Measurements from ENCODE around the gene MDFI.

The MDFI gene

GRCh38 chr6:41690541-41691330, 52.5 kb downstream of the MDFI start:
- DNase-seq = no peak

DNA sequence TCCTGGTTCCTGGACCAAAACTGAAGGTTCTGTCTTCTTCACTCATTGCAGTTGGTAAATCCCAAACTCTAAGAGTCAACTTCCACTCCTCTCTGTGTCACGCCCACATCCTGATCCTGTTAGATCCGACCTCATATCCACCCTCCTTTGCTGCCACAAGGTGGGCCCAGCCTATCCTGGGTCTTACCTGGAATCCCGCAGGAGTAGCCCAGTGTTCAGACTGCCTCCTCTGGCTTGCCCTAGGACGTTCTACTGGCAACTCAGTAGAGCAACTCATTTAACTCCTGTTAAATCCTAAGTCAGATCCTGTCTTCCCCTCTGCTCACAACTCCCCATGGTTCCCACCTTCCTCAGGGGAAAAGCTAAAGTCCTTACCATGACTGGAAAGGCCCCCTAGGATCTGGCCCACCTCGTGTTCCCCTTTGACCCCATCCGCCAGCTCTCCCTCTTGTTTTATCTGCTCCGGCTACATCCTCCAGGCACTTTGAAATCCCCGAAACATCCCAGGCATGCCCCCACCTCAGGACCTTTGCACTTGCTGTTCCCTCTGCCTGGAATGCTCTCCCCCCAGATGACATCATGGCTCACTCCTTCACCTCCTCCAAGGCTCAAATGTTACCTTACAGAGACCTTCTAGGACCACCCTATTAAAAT, 53.3 kb downstream of the MDFI start:
- DNase-seq = no peak

DNA sequence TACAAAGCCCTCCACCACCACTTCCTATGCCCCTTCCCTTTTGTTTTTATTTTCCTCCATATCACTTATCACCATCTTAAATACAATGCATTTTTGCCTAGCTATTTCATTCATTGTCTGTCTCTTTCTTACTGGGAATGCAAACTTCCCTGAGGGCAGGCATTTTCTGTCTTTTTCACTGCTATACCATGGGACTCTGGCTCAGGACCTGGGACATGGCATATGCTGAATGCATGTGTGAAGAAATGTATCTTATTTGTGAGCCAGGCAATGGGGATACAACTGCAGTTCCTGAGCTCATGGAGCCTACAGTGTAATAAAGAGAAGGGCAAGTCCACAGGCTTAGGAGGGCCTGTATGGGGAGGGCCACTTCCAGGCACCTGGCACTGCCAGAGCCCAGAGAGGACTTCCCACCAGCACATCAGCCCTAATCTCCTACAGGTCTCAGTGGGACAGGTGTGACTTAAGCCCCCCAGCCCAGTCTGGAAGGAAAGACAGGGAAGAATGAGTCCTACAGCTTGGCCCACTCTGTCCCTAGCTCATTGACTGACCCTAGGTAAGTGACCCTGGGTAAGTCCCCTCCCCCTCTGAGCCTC, 53.9 kb downstream of the MDFI start:
- no peak for DNase-seq

GRCh38 chr6:41692730-41693129, 54.5 kb downstream of the MDFI start:
- no peak for DNase-seq

GRCh38 chr6:41693281-41694240, 55.3 kb downstream of the MDFI start:
- no peak for DNase-seq

- DNase-seq = no peak
These were observed 56.7 kb downstream of the MDFI start for GRCh38 chr6:41694815-41695526.

DNA sequence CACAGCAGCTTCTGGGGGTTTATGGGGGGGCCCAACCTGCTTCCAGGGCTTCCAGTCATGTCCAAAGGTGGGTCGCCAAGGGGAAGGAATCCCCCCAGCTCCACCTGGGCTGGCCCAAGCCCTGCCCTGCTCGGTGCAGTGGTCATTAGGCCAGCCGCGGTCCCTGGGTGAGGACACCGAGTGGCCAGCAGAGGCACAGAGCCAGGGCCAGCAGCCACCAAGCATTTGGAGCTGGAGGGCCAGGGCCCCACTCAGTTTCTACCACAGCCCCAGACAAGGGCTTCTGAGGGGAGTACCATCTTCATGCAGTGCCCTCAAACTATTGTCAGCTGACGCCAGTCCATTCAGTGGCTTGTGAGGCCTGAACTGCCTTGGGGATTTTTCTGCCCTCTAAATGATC, 57.6 kb downstream of the MDFI start:
- no peak for DNase-seq

GRCh38 chr6:41696788-41697187, 58.5 kb downstream of the MDFI start:
- DNase-seq = no peak

- DNase-seq = no peak
These were observed 59.9 kb downstream of the MDFI start for GRCh38 chr6:41697861-41698781.

- no peak for DNase-seq
These were observed 60.8 kb downstream of the MDFI start for GRCh38 chr6:41699063-41699462.

GRCh38 chr6:41700463-41701347, 62.4 kb downstream of the MDFI start:
- no peak for DNase-seq

DNA sequence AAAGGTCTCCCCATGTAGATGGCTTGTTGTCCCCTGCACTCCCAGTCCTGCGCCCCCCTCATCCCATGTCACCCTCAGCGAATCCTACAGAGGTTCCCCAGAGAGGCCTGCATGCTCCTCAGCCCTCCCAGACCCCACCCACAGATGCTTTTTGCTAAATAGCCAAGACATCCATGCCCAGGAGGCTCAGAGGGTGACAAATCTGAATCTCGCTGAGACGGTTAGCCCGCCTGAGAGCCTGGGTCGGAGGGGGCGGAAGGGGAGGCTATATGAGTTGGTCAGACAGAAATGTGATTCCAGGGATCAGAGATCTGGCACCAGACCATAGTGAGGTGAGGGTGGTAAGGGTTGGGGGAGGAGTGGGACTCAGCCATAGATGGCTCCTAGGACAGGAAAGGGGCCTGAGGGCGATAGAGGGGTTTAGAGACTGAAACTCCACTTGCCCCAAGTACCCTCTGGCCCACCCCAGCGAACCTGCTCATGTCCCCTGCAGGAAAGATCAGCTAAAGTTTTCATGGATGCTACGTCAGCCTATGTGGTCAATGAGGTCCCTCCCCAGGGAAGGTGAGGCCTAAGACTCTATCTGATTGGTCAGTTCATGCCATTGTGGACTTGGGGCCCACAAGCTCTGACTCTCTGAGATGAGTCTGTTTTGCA, 63.9 kb downstream of the MDFI start:
- no peak for DNase-seq

- no peak for DNase-seq
These were observed 64.7 kb downstream of the MDFI start for GRCh38 chr6:41702771-41703494.
